HG02970 (cell line): ENCODE results near the gene USP17L19.
"Not testable (repeated sequence)": the region's sequence is repeated elsewhere in the genome, so short reads cannot be mapped to it uniquely, and the experiment has no call there.

Source experiments
- ATAC-seq: cut with Tn5 transposase; IDR thresholded peaks from one replicate; pipeline ENCODE4 v1.9.1; 2021; ENCODE audit warnings: mild to moderate bottlenecking, moderate library complexity, moderate number of reproducible peaks; ENCODE audit not compliant: unreplicated experiment, low FRiP score

The USP17L19 gene

GRCh38 chr4:9253078-9253477 is at the start of gene USP17L19:
Gene USP17L19, plus strand, starts transcription at chr4:9253378. Its CDS starts 0 bp downstream, at chr4:9253378.
- not testable (repeated sequence) for ATAC-seq

GRCh38 chr4:9210357-9210756 is 42.8 kb upstream of the USP17L19 start, which contains the start of gene USP17L10:
Gene USP17L10, plus strand, starts transcription at chr4:9210657. Its CDS starts 0 bp downstream, at chr4:9210657.
- not testable (repeated sequence) for ATAC-seq

GRCh38 chr4:9214701-9215100 is 38.5 kb upstream of the USP17L19 start:
- not testable (repeated sequence) for ATAC-seq

GRCh38 chr4:9215105-9215504 is 38.1 kb upstream of the USP17L19 start, which contains the start of gene USP17L11:
Gene USP17L11, plus strand, starts transcription at chr4:9215405. Its CDS starts 0 bp downstream, at chr4:9215405.
- not testable (repeated sequence) for ATAC-seq

GRCh38 chr4:9219852-9220251 is 33.3 kb upstream of the USP17L19 start, which contains the start of gene USP17L12:
Gene USP17L12, plus strand, starts transcription at chr4:9220152. Its CDS starts 0 bp downstream, at chr4:9220152.
- not testable (repeated sequence) for ATAC-seq

GRCh38 chr4:9224596-9224995 is 28.6 kb upstream of the USP17L19 start, which contains the start of gene USP17L13:
Gene USP17L13, plus strand, starts transcription at chr4:9224896. Its CDS starts 0 bp downstream, at chr4:9224896.
- not testable (repeated sequence) for ATAC-seq

- not testable (repeated sequence) for ATAC-seq
Observed at GRCh38 chr4:9230249-9230648, 22.9 kb upstream of the USP17L19 start.

- ATAC-seq, result not testable (repeated sequence)
Observed at GRCh38 chr4:9234085-9234484, 19.1 kb upstream of the USP17L19 start, which contains the start of gene USP17L15. Gene USP17L15, plus strand, starts transcription at chr4:9234385. Its CDS starts 0 bp downstream, at chr4:9234385.

GRCh38 chr4:9238461-9238860 is 14.7 kb upstream of the USP17L19 start:
- ATAC-seq, result not testable (repeated sequence)

GRCh38 chr4:9243579-9243978 is 9.6 kb upstream of the USP17L19 start, which contains the start of gene USP17L17:
Gene USP17L17, plus strand, starts transcription at chr4:9243879. Its CDS starts 0 bp downstream, at chr4:9243879.
- not testable (repeated sequence) for ATAC-seq

- not testable (repeated sequence) for ATAC-seq
Observed at GRCh38 chr4:9247953-9248680, 5.1 kb upstream of the USP17L19 start, which contains the start of gene USP17L18. Gene USP17L18, plus strand, starts transcription at chr4:9248630. Its CDS starts 0 bp downstream, at chr4:9248630.

- not testable (repeated sequence) for ATAC-seq
Observed at GRCh38 chr4:9257824-9258223, 4.6 kb downstream of the USP17L19 start, which contains the start of gene USP17L20. Gene USP17L20, plus strand, starts transcription at chr4:9258124. Its CDS starts 0 bp downstream, at chr4:9258124.

- not testable (repeated sequence) for ATAC-seq
Observed at GRCh38 chr4:9262572-9262971, 9.4 kb downstream of the USP17L19 start, which contains the start of gene USP17L21. Gene USP17L21, plus strand, starts transcription at chr4:9262872. Its CDS starts 0 bp downstream, at chr4:9262872.

- ATAC-seq, result not testable (repeated sequence)
Observed at GRCh38 chr4:9267319-9267718, 14.1 kb downstream of the USP17L19 start, which contains the start of gene USP17L22. Gene USP17L22, plus strand, starts transcription at chr4:9267619. Its CDS starts 0 bp downstream, at chr4:9267619.

GRCh38 chr4:9271719-9272118 is 18.5 kb downstream of the USP17L19 start:
- ATAC-seq, result not testable (repeated sequence)
